ENCODE data around the gene OR2A5.

Gene OR2A5

DNA sequence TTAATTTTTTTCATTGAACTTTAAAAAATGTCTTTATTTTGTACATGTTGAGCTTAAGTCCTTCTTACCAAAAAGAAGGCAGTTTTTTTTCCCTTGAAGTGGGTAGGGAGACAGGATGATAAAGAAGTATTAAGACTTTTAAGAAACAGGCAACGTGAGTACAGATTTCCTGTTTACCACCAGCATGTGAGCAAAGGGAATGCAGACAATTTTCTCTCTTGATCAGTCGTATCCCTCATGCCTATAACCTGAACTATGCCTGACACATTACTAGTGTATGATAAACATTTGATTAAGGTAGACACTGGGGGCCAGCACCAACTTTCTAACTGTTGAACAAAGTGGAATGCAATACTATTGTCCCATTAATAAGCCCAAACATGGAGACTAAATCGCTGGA is 51.9 kb downstream of the OR2A5 start:
- TF ChIP-seq, protein P1, sequence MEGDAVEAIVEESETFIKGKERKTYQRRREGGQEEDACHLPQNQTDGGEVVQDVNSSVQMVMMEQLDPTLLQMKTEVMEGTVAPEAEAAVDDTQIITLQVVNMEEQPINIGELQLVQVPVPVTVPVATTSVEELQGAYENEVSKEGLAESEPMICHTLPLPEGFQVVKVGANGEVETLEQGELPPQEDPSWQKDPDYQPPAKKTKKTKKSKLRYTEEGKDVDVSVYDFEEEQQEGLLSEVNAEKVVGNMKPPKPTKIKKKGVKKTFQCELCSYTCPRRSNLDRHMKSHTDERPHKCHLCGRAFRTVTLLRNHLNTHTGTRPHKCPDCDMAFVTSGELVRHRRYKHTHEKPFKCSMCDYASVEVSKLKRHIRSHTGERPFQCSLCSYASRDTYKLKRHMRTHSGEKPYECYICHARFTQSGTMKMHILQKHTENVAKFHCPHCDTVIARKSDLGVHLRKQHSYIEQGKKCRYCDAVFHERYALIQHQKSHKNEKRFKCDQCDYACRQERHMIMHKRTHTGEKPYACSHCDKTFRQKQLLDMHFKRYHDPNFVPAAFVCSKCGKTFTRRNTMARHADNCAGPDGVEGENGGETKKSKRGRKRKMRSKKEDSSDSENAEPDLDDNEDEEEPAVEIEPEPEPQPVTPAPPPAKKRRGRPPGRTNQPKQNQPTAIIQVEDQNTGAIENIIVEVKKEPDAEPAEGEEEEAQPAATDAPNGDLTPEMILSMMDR (IDR thresholded peaks at IDR 0.05; ENCODE audit: low read depth, low read length, missing control alignments), result no peak
- H3K4me3 ChIP-seq (ENCODE audit: low read depth, low read length), result no peak overlapping the region
- no peak for DNase-seq (ENCODE audit: low read depth)
- in situ Hi-C loops (cut with HindIII; ENCODE audit: low sequenced_read_pairs), result no loop called here

DNA sequence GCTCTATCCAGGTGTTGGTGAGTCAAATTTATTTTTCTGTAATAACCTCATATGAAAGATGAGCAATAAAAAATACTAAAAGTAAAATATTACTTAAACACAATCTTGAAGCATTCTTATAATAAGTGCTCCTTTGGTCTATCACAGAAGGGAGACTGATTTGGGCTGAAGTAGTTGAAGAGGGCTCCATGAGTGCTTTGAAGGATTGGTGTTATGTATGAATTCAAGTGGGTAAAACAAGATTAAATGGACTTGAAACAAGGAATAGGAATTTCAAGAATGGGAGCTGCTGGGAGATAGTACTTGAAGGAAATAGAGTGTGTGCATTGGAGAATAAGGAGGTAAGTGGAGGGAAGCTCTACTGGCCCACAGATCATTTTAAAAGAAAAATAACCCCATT is 53.3 kb downstream of the OR2A5 start:
- in situ Hi-C loops (cut with HindIII; ENCODE audit: low sequenced_read_pairs), result no loop called here
- DNase-seq (ENCODE audit: low read depth), result no peak
- no peak overlapping the region for H3K4me3 ChIP-seq (ENCODE audit: low read depth, low read length)
- TF ChIP-seq, protein P1 (IDR thresholded peaks at IDR 0.05; ENCODE audit: low read depth, low read length, missing control alignments), result no peak

DNA sequence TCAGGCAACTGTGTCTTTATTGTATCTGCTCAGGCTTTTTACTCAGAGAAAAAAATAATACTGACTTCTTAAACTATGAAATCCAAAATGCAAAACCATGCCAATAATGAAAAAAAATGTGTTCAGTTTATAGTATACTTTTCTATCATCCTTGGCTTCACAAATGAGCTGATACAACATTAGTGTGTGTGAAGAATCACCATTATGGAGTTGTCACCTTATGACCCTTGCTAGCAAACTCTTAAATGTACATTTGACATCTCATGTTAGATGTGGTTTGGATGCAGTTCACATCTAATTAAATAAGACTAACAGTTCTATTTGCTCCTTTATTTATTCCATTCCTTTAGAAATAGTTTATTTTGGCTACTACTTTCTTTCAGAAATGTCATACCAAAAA is 56.5 kb downstream of the OR2A5 start:
- TF ChIP-seq, protein P1 (IDR thresholded peaks at IDR 0.05; ENCODE audit: low read depth, low read length, missing control alignments), result no peak
- in situ Hi-C loops (cut with HindIII; ENCODE audit: low sequenced_read_pairs), result no loop called here
- DNase-seq (ENCODE audit: low read depth), result no peak
- H3K4me3 ChIP-seq (ENCODE audit: low read depth, low read length), result no peak overlapping the region

All from astrocyte of the cerebellum (primary cell).